Epithelial cell of esophagus (primary cell): ENCODE measurements around the gene ALDOA.

Source experiments
- DNase-seq: peaks from one replicate; pipeline ENCODE4 v3.0.0; 2010; ENCODE audit warnings: low read depth
- H3K4me3 ChIP-seq: 2 replicates; pipeline ENCODE4 v1.5.1; 2011; ENCODE audit warnings: mild to moderate bottlenecking, low read length, control low read depth
- TF ChIP-seq, protein P1 (sequence below): IDR thresholded peaks from 2 replicates; pipeline ENCODE4 v1.5.1; 2011; ENCODE audit warnings: low read depth, mild to moderate bottlenecking, low read length, control low read depth, inconsistent platforms; ENCODE audit not compliant: insufficient read depth; ENCODE audit errors: missing control alignments

Gene ALDOA

DNA sequence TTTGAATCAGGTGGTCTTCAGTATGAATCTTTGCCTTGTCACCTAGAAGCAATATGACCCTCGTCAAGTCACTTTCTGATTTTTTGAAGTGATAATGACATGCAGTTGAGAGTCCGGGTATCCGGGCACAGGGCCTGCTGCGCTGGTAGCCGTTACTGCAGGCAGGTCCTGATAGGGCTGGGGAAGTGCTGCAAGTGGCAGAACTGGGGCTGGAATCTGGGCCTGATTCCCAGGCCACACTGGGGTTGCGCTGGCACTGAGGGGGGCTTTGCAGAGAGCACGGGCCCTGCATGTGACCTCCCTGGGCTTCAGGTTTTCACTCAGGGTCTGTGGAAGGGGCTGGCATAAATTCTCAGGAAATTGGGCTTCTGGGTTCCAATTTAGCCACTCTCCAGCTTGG is 13.2 kb downstream of the ALDOA start:
- DNase-seq, result no peak
- TF ChIP-seq, protein P1, sequence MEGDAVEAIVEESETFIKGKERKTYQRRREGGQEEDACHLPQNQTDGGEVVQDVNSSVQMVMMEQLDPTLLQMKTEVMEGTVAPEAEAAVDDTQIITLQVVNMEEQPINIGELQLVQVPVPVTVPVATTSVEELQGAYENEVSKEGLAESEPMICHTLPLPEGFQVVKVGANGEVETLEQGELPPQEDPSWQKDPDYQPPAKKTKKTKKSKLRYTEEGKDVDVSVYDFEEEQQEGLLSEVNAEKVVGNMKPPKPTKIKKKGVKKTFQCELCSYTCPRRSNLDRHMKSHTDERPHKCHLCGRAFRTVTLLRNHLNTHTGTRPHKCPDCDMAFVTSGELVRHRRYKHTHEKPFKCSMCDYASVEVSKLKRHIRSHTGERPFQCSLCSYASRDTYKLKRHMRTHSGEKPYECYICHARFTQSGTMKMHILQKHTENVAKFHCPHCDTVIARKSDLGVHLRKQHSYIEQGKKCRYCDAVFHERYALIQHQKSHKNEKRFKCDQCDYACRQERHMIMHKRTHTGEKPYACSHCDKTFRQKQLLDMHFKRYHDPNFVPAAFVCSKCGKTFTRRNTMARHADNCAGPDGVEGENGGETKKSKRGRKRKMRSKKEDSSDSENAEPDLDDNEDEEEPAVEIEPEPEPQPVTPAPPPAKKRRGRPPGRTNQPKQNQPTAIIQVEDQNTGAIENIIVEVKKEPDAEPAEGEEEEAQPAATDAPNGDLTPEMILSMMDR, result no peak
- H3K4me3 ChIP-seq, result no peak overlapping the region

DNA sequence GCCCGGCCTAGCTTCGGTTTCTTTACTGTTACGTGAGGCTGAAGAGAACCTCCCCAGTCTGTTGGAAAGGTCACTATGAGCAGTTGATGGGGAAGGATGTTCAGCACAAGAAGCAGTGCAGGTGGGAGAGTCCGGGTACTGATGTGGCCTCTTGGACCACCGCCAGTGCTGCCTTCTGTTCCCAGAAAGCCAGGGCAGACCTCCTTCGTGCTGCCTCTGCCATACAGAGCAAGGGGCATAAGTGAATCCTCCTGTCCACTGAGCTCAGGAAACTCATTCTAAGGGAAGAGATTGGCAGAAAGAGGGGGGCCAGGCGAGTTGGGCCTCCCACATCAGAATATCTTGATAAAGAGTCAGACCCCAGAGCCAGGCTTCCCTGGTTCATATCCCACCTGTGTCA is 13.9 kb downstream of the ALDOA start:
- TF ChIP-seq, protein P1, result no peak
- H3K4me3 ChIP-seq, result no peak overlapping the region
- no peak for DNase-seq

DNA sequence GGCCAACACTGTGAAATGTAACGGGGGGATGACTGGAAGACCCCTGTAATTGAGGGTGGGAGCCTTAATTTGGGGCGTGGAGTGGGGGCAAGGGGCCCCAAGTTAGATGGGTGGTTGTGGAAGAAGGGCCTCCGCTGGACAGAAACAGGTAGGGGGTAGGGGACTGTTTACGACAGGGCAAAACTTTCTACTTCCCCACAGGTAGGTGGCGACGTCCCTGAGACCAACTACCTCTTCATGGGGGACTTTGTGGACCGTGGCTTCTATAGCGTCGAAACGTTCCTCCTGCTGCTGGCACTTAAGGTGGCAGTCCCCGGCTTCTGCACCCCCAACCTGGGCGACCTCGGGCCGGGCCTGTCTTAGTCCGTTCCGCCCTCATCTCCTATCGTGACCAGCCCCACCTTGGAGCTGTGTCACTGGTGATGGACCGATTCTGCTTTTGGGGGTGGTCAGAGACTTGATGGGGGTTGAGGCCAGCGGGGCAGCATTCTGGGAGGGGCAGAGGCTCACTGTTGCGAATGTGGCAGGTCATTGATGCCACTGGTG is 17.1 kb downstream of the ALDOA start:
- H3K4me3 ChIP-seq, result no peak overlapping the region
- no peak for DNase-seq
- TF ChIP-seq, protein P1, result no peak

DNA sequence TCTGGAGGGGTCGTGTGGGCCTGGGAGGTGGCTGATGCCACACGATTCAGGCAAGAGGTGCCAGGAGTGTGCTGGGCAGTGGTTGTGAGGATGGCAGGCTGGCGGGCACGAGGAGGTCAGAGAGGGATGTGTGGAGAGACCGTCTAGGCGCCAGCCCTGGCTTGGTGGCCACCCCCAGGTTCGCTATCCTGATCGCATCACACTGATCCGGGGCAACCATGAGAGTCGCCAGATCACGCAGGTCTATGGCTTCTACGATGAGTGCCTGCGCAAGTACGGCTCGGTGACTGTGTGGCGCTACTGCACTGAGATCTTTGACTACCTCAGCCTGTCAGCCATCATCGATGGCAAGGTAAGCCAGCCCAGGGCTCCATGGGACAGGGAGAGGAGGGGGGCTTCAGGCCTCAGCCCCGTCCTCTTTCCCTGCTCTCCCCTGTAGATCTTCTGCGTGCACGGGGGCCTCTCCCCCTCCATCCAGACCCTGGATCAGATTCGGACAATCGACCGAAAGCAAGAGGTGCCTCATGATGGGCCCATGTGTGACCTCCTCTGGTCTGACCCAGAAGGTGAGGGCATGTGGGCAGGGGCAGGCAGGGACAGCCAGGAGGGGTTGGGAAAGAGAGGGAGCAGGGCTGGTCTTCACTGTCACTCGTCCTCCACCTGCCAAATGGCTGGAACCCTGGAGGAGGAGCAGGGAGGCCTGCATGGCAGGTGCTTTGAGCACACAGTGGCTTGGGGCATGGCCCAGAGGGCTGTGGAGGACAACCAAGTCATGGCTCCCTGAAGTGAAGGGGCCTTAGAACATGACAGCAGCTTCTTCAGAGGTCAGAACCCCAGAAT is 17.9 kb downstream of the ALDOA start:
- no peak for DNase-seq
- TF ChIP-seq, protein P1, result no peak
- no peak overlapping the region for H3K4me3 ChIP-seq

DNA sequence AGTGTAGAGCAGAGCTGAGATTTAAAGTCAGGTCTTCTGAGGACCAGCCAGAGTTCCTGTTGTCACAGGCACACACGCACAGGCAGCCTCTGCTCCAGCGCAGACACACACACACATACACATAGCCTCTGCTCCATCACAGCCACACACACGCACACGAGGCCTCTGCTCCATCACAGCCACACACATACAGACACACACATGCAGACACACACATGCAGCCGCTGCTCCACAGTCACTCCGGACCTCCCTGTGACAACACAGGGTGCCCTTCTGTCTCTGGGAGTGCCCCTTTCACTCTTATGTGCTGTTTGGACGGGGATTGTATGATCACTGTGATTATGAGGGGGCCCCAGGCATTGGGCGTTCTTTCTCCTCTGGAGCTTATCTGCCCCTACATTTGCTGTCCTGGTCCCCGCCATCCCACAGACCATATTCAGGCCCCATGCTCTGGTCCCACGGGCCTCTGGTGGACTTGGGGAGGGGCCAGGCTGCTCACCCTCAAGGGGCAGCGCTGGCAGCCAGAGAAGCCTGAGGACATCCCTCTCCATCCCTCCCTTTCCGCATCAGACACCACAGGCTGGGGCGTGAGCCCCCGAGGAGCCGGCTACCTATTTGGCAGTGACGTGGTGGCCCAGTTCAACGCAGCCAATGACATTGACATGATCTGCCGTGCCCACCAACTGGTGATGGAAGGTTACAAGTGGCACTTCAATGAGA is 18.7 kb downstream of the ALDOA start:
- no peak overlapping the region for H3K4me3 ChIP-seq
- TF ChIP-seq, protein P1, result no peak
- no peak for DNase-seq

DNA sequence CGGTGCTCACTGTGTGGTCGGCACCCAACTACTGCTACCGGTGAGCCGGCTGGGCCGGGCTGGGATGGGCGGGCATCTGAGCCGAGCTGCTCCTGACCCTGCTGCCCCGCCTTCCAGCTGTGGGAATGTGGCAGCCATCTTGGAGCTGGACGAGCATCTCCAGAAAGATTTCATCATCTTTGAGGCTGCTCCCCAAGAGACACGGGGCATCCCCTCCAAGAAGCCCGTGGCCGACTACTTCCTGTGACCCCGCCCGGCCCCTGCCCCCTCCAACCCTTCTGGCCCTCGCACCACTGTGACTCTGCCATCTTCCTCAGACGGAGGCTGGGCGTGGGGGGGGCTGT is 19.2 kb downstream of the ALDOA start:
- H3K4me3 ChIP-seq, result no peak overlapping the region
- TF ChIP-seq, protein P1, result no peak
- DNase-seq, result no peak
